Measurements from ENCODE around the gene MB. TPM values are rescaled to one million over a fixed set of nuclear protein-coding genes. Genes with fewer than 3 reads are reported as not detected.

The MB gene
- polyA plus RNA-seq, 3 donors = 0.47 TPM; not detected in 2

- DNase-seq (ENCODE audit: extremely low read depth in 1 of 11, low read depth in 9 of 11, low spot score in 4 of 11) = no peak
Observed at GRCh38 chr22:35604621-35605368, 12.3 kb downstream of the MB start.

DNA sequence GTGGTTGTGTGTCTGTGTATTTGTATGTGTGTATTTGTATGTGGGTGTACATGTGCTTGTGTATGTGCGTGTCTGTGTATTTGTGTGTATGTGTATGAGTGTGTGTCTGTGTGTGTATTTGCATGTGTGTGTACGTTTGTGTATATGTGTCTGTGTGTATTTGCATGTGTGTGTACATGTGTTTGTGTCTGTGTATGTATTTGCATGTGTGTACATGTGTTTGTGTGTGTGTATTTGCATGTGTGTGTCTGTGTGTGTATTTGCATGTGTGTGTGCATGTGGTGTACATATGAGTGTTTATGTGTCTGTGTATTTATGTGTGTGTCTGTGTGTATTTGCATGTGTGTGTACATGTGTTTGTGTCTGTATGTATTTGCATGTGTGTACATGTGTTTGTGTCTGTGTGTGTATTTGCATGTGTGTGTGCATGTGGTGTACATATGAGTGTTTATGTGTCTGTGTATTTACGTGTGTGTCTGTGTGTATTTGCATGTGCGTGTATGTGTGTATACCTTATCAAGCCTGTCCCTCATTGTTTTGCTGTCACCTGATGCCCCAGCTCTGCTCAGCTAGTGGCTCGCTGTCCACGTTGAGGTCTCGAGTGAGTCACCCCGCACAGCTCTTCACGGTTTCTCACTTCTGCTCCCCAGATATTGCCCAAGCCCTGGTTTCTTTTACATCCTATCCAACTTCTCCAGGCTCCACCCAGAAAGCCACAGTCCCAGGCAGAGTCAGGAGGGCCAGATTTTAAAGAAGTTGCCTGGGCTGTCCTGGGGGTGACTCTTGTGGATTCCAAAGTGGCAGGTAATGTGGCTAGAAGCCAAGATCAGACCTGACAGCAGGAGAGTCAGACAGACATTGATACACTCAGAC, 15.2 kb downstream of the MB start:
- DNase-seq (ENCODE audit: extremely low read depth in 1 of 11, low read depth in 9 of 11, low spot score in 4 of 11) = no peak

- DNase-seq (ENCODE audit: extremely low read depth in 1 of 11, low read depth in 9 of 11, low spot score in 4 of 11) = no peak
Observed at GRCh38 chr22:35601013-35601580, 16.0 kb downstream of the MB start.

DNA sequence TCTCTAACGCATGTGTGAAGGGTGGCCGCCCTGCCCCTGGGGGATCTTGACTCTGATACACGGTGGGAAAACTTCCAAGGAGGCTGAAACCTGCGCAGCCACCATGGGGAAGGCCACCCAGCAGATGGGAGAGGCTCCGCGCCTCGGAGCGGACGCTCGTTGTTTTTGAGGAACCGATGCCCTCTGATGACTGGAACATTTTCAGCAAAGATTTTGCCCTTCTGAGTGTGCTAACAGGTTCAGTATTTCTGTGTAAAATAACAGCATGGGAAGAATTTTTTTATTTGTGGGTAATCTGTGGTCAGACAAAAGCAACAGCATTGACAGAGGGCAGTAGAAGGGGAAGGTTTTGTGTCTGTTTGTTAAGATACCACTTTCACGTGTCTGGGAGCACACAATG, 16.7 kb downstream of the MB start:
- DNase-seq (ENCODE audit: extremely low read depth in 1 of 11, low read depth in 9 of 11, low spot score in 4 of 11) = no peak

- no peak for DNase-seq (ENCODE audit: extremely low read depth in 1 of 11, low read depth in 9 of 11, low spot score in 4 of 11)
Observed at GRCh38 chr22:35599364-35599763, 17.8 kb downstream of the MB start.

- DNase-seq (ENCODE audit: extremely low read depth in 1 of 11, low read depth in 9 of 11, low spot score in 4 of 11) = no peak
Observed at GRCh38 chr22:35598396-35598710, 18.8 kb downstream of the MB start.

- no peak for DNase-seq (ENCODE audit: extremely low read depth in 1 of 11, low read depth in 9 of 11, low spot score in 4 of 11)
Observed at GRCh38 chr22:35597692-35598395, 19.3 kb downstream of the MB start.

DNA sequence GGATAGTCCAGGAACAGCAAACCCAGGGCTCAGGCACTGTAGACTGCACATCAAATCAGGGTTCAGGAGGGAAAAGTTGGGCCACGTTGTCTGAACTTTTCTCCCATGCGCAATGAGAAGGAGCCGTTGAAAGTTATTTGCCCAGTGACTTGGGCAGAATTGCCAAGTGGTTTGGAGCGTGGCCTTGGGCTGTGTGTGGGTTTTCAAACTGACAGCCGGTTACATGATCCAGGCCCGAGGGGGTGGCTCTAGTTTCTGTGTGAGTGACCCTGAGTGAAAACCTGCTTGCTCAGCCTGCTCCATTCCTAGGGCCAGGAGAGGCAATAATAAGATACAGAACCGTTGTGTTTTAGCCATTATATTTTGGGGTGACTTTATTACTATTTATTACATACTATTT, 20.3 kb downstream of the MB start:
- no peak for DNase-seq (ENCODE audit: extremely low read depth in 1 of 11, low read depth in 9 of 11, low spot score in 4 of 11)

DNA sequence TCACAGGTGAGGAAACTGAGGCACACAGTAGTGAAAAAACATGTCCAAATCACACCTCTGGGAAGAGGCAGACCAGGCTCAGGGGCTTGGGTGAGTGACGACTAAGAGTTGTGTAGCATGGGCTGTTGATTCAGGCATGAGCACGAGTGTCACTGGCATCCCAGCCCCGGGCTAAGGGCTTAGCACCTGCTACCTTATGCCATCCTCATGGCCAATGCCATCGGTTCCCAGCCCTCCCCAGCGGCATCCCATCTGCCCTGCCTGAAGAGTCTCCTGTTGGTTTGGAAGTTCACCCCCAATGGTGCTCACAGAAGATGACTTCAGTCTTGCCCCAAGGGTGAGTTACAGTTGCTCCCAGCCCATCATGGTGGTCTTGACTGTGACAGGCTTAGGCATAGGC, 22.4 kb downstream of the MB start:
- DNase-seq (ENCODE audit: extremely low read depth in 1 of 11, low read depth in 9 of 11, low spot score in 4 of 11) = no peak

- no peak for DNase-seq (ENCODE audit: extremely low read depth in 1 of 11, low read depth in 9 of 11, low spot score in 4 of 11)
Observed at GRCh38 chr22:35593891-35594470, 23.1 kb downstream of the MB start.

- no peak for DNase-seq (ENCODE audit: extremely low read depth in 1 of 11, low read depth in 9 of 11, low spot score in 4 of 11)
Observed at GRCh38 chr22:35593071-35593890, 23.8 kb downstream of the MB start.

- DNase-seq (ENCODE audit: extremely low read depth in 1 of 11, low read depth in 9 of 11, low spot score in 4 of 11) = no peak
Observed at GRCh38 chr22:35592418-35592967, 24.6 kb downstream of the MB start.

DNA sequence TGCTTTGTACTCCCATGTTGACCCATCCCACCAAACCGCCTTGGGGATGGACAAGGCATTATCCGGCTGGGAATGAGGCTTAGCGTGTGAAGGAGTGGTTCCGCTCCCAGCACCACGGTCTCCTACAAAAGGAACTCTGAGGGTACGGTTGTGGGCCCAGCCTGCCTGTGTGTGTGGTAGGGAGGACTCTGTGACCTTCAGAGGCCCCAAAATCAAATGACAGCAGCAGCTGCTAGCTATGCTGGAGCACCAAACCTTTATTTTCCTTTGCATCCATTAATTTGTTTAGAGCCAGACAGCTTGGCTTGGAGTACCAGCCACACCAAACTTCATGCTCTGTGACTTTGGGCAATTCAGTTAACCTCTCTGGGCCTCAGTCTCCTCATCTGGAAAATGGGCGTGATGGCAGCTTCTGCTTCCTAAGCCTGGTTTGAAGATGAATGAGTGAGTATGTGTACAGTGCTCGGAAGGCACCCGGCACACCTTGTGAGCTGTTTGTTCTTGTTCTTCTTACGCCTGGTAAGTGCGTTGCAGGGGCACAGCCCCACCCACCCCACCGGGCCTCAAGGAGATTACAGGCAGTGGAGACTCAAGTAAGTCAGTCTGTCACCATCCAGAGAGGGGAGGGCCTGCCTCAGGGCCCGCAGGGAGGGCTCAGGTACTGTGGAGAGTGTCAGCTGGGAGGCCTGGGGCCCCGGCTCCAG, 25.3 kb downstream of the MB start:
- no peak for DNase-seq (ENCODE audit: extremely low read depth in 1 of 11, low read depth in 9 of 11, low spot score in 4 of 11)

DNA sequence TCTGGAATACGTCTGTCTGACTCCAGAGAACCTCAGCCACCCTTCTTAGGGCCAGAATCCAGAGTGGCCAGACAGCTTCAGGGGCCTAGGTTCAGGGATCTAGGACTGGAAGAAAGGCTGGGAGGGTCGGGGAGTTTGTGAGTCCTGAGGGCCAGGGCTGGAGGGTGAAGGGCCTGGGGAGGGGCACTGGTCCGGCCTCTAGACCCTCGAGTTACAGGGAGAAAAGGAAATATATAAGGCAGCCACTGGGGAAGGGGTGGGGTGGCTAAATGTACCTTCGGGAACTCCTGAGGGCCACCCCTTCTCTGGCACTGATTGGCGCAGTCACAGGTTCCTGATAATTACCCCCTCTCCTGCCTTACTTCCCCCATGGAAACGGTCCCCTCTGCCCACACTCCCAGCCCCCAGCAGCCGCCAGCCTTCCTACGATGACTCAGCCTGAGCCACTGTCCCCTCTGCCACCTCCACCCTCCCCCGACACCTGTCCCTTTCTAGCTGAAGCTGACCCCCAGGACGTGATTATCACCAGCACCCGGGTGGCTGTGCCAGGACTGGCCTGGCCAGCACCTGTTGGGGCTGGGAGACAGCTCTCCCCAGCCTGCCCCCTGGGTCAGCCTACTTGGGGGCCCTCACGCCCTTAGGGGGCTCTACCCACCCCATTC, 26.4 kb downstream of the MB start:
- DNase-seq (ENCODE audit: extremely low read depth in 1 of 11, low read depth in 9 of 11, low spot score in 4 of 11) = no peak

- no peak for DNase-seq (ENCODE audit: extremely low read depth in 1 of 11, low read depth in 9 of 11, low spot score in 4 of 11)
Observed at GRCh38 chr22:35589756-35590093, 27.4 kb downstream of the MB start.

DNA sequence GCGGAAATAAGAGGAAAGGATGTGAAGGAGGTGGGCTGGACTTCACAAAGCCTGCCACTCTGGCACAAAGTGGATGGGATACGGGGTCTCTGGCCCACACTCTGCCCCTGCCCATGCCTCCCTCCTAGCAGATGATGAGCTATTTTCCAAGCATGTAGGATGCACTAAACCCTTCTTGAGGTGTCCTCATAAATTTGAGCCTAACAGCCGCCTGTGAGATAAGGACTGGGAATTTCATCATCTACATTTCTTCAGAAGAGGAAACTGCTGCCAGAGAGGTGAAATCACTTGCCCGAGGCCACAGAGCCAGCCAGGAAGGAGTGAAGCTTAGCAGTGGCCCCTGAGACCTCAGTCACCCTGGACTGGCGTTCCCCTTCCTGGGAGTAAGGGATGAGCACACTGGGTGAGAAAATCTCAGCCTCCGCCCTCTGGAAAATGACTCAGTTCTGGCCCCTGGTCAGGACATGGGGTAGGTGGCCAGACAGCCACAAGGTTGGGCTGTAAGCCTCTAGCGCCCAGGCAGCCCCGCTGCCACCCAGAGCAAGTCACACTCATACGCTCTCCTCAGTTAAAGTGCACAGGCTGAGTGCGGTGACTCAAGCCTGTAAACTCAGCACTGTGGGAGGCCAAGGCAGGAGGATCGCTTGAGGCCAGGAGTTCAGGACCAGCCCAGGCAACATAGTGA, 27.9 kb downstream of the MB start:
- no peak for DNase-seq (ENCODE audit: extremely low read depth in 1 of 11, low read depth in 9 of 11, low spot score in 4 of 11)

DNA sequence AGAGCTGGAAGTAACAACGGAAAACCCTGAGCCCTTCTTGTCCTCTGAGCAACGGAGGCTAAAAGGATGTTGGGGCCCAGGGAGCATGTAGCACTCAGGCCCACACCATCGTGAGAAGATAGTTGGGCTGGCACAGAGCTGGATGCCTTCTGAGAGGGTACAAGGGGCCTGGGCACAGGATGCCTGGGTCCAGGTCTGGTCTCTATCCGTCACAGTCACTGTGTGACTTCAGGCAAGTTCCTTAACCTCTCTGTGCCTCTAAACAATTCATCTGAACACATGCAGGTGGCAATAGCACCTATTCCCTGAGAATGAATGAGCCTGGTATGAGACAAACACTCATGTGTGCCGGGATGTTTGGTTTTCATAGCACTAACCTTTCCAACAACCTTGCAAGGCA, 29.2 kb downstream of the MB start:
- no peak for DNase-seq (ENCODE audit: extremely low read depth in 1 of 11, low read depth in 9 of 11, low spot score in 4 of 11)
